Measurements from ENCODE around the gene XCL2. TPM values are rescaled to one million over a fixed set of nuclear protein-coding genes. Genes with fewer than 3 reads are reported as not detected.

The XCL2 gene
- total RNA-seq, 1 experiment from 2014 or later: not detected

DNA sequence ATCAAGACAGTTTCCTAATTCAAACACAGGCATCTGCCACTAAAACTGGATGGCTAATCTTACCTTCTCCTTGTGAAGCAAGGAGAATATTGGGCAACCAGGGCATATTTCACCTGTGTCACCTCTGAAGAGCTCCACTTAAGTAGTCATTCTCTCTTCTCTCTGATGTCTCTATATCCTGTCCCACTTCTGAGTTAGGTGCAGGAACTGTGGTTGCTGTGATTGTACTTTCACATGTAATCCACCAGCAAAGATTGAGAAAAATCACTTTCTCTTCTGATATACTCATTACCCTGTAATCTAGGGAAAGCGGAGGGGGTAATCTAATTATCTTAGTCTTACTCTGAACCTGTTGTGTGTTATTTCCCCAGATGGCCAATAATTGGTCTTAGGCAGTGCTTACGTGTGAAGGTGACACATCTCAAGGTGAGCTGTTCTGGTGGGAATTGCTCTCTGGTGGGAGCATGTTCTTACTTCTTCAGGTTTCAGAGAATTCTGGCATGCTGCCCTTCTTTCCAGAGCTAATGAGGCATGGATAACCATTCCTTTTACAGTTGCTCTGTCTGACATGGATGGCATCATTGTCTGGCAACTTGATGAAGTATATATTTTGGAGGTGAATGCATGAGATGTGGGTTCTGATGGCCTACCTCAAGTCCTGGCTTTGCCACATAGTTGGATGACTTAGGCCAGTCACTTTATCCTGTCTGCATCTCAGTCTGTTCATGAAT lies 12.0 kb downstream of the XCL2 start (continued):
- TF ChIP-seq ZNF121 (CRISPR knock-in tag; IDR thresholded peaks at IDR 0.05): no peak
- TF ChIP-seq, protein P1, sequence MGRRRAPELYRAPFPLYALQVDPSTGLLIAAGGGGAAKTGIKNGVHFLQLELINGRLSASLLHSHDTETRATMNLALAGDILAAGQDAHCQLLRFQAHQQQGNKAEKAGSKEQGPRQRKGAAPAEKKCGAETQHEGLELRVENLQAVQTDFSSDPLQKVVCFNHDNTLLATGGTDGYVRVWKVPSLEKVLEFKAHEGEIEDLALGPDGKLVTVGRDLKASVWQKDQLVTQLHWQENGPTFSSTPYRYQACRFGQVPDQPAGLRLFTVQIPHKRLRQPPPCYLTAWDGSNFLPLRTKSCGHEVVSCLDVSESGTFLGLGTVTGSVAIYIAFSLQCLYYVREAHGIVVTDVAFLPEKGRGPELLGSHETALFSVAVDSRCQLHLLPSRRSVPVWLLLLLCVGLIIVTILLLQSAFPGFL (CRISPR knock-in tag; IDR thresholded peaks at IDR 0.05; ENCODE audit: borderline replicate concordance): no peak
- no peak for TF ChIP-seq RORB (CRISPR knock-in tag; IDR thresholded peaks at IDR 0.05)
- TF ChIP-seq MXD4 (CRISPR knock-in tag; IDR thresholded peaks at IDR 0.05; ENCODE audit: borderline replicate concordance): no peak
- TF ChIP-seq ATF1 (CRISPR knock-in tag; IDR thresholded peaks at IDR 0.05): no peak
- no peak for TF ChIP-seq CBFB (CRISPR knock-in tag; IDR thresholded peaks at IDR 0.05; ENCODE audit: low read depth)
- TF ChIP-seq ZNF219 (CRISPR knock-in tag; IDR thresholded peaks at IDR 0.05; ENCODE audit: borderline replicate concordance): no peak
- TF ChIP-seq EMX1 (CRISPR knock-in tag; IDR thresholded peaks at IDR 0.05): no peak
- TF ChIP-seq ELF4 (CRISPR knock-in tag; IDR thresholded peaks at IDR 0.05; ENCODE audit: low read depth): no peak
- TF ChIP-seq TCF7 (CRISPR knock-in tag; IDR thresholded peaks at IDR 0.05; ENCODE audit: low read depth): no peak
- TF ChIP-seq SMAD3 (CRISPR knock-in tag; IDR thresholded peaks at IDR 0.05; ENCODE audit: borderline replicate concordance): no peak
- no peak for TF ChIP-seq ZNF671 (CRISPR knock-in tag; IDR thresholded peaks at IDR 0.05)
- no peak for TF ChIP-seq SMAD4 (CRISPR knock-in tag; IDR thresholded peaks at IDR 0.05)

DNA sequence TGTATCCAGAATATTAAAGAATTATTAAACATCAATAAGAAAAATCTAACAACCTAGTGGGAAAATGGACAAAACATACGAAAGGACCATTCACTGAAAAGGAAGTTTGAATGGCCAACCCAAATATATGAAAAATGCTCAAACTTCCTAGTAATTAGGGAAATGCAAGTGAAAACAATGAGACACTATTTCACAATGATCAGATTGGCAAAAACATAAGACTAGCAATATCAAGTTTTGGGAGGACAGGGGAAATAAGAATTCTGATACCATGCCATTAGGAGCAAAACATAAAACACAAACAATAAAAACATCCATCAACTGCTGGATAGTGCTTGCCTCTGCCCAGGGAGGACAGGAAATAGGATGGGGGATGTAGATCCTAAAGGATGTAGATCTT lies 14.3 kb downstream of the XCL2 start:
- no peak overlapping the region for H3K27ac Mint-ChIP-seq
- no peak for ATAC-seq
- TF ChIP-seq, protein P2, sequence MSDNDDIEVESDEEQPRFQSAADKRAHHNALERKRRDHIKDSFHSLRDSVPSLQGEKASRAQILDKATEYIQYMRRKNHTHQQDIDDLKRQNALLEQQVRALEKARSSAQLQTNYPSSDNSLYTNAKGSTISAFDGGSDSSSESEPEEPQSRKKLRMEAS (CRISPR knock-in tag; IDR thresholded peaks at IDR 0.05): no peak
- TF ChIP-seq NR3C1 (CRISPR knock-in tag; conservative IDR thresholded peaks at IDR 0.05; ENCODE audit: low read depth): no peak
- TF ChIP-seq, protein P3, sequence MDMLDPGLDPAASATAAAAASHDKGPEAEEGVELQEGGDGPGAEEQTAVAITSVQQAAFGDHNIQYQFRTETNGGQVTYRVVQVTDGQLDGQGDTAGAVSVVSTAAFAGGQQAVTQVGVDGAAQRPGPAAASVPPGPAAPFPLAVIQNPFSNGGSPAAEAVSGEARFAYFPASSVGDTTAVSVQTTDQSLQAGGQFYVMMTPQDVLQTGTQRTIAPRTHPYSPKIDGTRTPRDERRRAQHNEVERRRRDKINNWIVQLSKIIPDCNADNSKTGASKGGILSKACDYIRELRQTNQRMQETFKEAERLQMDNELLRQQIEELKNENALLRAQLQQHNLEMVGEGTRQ (CRISPR knock-in tag; IDR thresholded peaks at IDR 0.05): no peak
- TF ChIP-seq SP1 (CRISPR knock-in tag; conservative IDR thresholded peaks at IDR 0.05): no peak
- TF ChIP-seq TCF7 (CRISPR knock-in tag; IDR thresholded peaks at IDR 0.05; ENCODE audit: low read depth): no peak
- TF ChIP-seq, protein P4, sequence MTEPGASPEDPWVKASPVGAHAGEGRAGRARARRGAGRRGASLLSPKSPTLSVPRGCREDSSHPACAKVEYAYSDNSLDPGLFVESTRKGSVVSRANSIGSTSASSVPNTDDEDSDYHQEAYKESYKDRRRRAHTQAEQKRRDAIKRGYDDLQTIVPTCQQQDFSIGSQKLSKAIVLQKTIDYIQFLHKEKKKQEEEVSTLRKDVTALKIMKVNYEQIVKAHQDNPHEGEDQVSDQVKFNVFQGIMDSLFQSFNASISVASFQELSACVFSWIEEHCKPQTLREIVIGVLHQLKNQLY (CRISPR knock-in tag; IDR thresholded peaks at IDR 0.05): no peak
- TF ChIP-seq ETV6 (CRISPR knock-in tag; IDR thresholded peaks at IDR 0.05): no peak
- no peak for TF ChIP-seq HMGA2 (CRISPR knock-in tag; IDR thresholded peaks at IDR 0.05)
- TF ChIP-seq KAT7 (CRISPR knock-in tag; IDR thresholded peaks at IDR 0.05; ENCODE audit: borderline replicate concordance): no peak
- no peak for TF ChIP-seq ZNF121 (CRISPR knock-in tag; IDR thresholded peaks at IDR 0.05)
- no peak for TF ChIP-seq NFATC4 (CRISPR knock-in tag; IDR thresholded peaks at IDR 0.05)
- TF ChIP-seq, protein P5, sequence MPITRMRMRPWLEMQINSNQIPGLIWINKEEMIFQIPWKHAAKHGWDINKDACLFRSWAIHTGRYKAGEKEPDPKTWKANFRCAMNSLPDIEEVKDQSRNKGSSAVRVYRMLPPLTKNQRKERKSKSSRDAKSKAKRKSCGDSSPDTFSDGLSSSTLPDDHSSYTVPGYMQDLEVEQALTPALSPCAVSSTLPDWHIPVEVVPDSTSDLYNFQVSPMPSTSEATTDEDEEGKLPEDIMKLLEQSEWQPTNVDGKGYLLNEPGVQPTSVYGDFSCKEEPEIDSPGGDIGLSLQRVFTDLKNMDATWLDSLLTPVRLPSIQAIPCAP (CRISPR knock-in tag; IDR thresholded peaks at IDR 0.05): no peak
- no peak for TF ChIP-seq ZNF423 (CRISPR knock-in tag; IDR thresholded peaks at IDR 0.05)
- no peak for TF ChIP-seq FOXJ3 (CRISPR knock-in tag; IDR thresholded peaks at IDR 0.05; ENCODE audit: borderline replicate concordance)
- no peak for TF ChIP-seq MXD4 (CRISPR knock-in tag; IDR thresholded peaks at IDR 0.05; ENCODE audit: borderline replicate concordance)
- H3K4me3 Mint-ChIP-seq: no peak overlapping the region
- no peak for DNase-seq (ENCODE audit: low spot score)
- ChIA-PET CTCF (no interaction called here), POLR2A (no interaction called here)
- peaks cover 8% of the 10 kb centered on the region for H3K9me3 Mint-ChIP-seq
- H3K4me1 Mint-ChIP-seq: peaks cover 11% of the 10 kb centered on the region
- peaks cover 4% of the 10 kb centered on the region for H3K36me3 Mint-ChIP-seq
- H3K27me3 Mint-ChIP-seq (ENCODE audit: low read depth): no peaks in the 10 kb centered on the region
